GM23338 (cell line): Measurements from ENCODE around the gene GPC5. TPM values are rescaled to one million over a fixed set of nuclear protein-coding genes. Genes with fewer than 3 reads are reported as not detected.

Experiments used
- ATAC-seq: fragments of 200-7000 bp; cut with Tn5 transposase; 3 replicates; pipeline ENCODE4 v1.9.1; 2020
- DNase-seq: peaks from one replicate; pipeline ENCODE4 v3.0.0-alpha.2; 2015; ENCODE audit warnings: low spot score
- H2AFZ ChIP-seq: fragments of 200-600 bp; sonication (generic); 2 replicates; pipeline ENCODE4 v1.8.0; 2016; ENCODE audit warnings: antibody characterized with exemption, mild to moderate bottlenecking, moderate library complexity
- H3F3A ChIP-seq: fragments of 200-600 bp; sonication (generic); replicated peaks from 2 replicates; pipeline ENCODE4 v1.8.0; 2017; ENCODE audit warnings: antibody characterized with exemption, mixed run types, low read depth
- H3K27ac ChIP-seq: fragments of 200-600 bp; sonication (generic); 2 replicates; pipeline ENCODE4 v1.6.1; 2016; ENCODE audit warnings: low read depth
- H3K27me3 ChIP-seq: fragments of 200-600 bp; sonication (generic); 2 replicates; pipeline ENCODE4 v1.8.0; 2016; ENCODE audit warnings: mild to moderate bottlenecking, mixed run types, moderate library complexity; ENCODE audit not compliant: insufficient read depth
- H3K36me3 ChIP-seq: fragments of 200-600 bp; sonication (generic); 2 replicates; pipeline ENCODE4 v1.8.0; 2016; ENCODE audit warnings: mild to moderate bottlenecking; ENCODE audit not compliant: insufficient read depth
- H3K4me1 ChIP-seq: fragments of 200-600 bp; sonication (generic); 2 replicates; pipeline ENCODE4 v1.8.0; 2016; ENCODE audit warnings: mild to moderate bottlenecking, moderate library complexity; ENCODE audit not compliant: insufficient read depth
- H3K4me2 ChIP-seq: fragments of 200-600 bp; sonication (generic); 2 replicates; pipeline ENCODE4 v1.7.1; 2017; ENCODE audit warnings: mixed run types
- H3K4me3 ChIP-seq: fragments of 200-600 bp; sonication (generic); 2 replicates; pipeline ENCODE4 v1.6.1; 2016; ENCODE audit warnings: mixed run types
- H3K79me2 ChIP-seq: fragments of 200-600 bp; sonication (generic); replicated peaks from 2 replicates; pipeline ENCODE4 v1.8.0; 2017; ENCODE audit warnings: mild to moderate bottlenecking; ENCODE audit not compliant: insufficient read depth
- H3K9me2 ChIP-seq: fragments of 200-600 bp; sonication (generic); 2 replicates; pipeline ENCODE4 v1.8.0; 2017; ENCODE audit not compliant: insufficient read depth
- H4K20me1 ChIP-seq: fragments of 200-600 bp; sonication (generic); replicated peaks from 2 replicates; pipeline ENCODE4 v1.8.0; 2017; ENCODE audit warnings: mild to moderate bottlenecking; ENCODE audit not compliant: insufficient read depth
- H3K27ac Mint-ChIP-seq: 2 replicates; pipeline ENCODE4 v1.8.0; 2020; ENCODE audit warnings: inconsistent platforms, mild to moderate bottlenecking, moderate library complexity, mixed read lengths
- H3K27me3 Mint-ChIP-seq: 3 replicates; pipeline ENCODE4 v1.8.0; 2022; ENCODE audit warnings: low read depth, mild to moderate bottlenecking, moderate library complexity, mixed read lengths, inconsistent platforms; ENCODE audit not compliant: insufficient read depth, poor library complexity
- H3K36me3 Mint-ChIP-seq: 3 replicates; pipeline ENCODE4 v1.8.0; 2021; ENCODE audit warnings: low read depth, mild to moderate bottlenecking, inconsistent platforms, moderate library complexity, mixed read lengths
- H3K4me1 Mint-ChIP-seq: 3 replicates; pipeline ENCODE4 v1.8.0; 2020; ENCODE audit warnings: mild to moderate bottlenecking, inconsistent platforms, mixed read lengths
- H3K4me3 Mint-ChIP-seq: 3 replicates; pipeline ENCODE4 v1.8.0; 2021; ENCODE audit warnings: moderate library complexity, mild to moderate bottlenecking, inconsistent platforms, mixed read lengths
- H3K9me3 Mint-ChIP-seq: 3 replicates; pipeline ENCODE4 v1.8.0; 2020; ENCODE audit warnings: moderate library complexity, mild to moderate bottlenecking, inconsistent platforms, mixed read lengths
- CTCF ChIP-seq, 2 experiments: fragments of 200-600 bp in 1 of 2; sonication (generic) in 1 of 2; conservative IDR thresholded peaks; 2 replicates each; pipeline versions ENCODE4 v1.5.1 to v1.6.1; 2016 to 2017; ENCODE audit warnings: antibody characterized with exemption in 2 of 2, low read depth in 2 of 2, mild to moderate bottlenecking in 2 of 2, moderate library complexity in 1 of 2
- ETS1 ChIP-seq: IDR thresholded peaks from 2 replicates; pipeline ENCODE4 v1.6.1; 2016; ENCODE audit warnings: antibody characterized with exemption
- EZH2 ChIP-seq: fragments of 200-600 bp; sonication (generic); IDR thresholded peaks from one replicate; pipeline ENCODE4 v1.8.0; 2017; ENCODE audit warnings: antibody characterized with exemption, mild to moderate bottlenecking, low read depth; ENCODE audit not compliant: unreplicated experiment
- EZH2phosphoT487 ChIP-seq: fragments of 200-600 bp; sonication (generic); IDR thresholded peaks from one replicate; pipeline ENCODE4 v1.8.1; 2018; ENCODE audit warnings: antibody characterized with exemption; ENCODE audit not compliant: unreplicated experiment
- JUNB ChIP-seq: IDR thresholded peaks from one replicate; pipeline ENCODE4 v1.6.1; 2016; ENCODE audit warnings: antibody characterized with exemption; ENCODE audit not compliant: unreplicated experiment
- POLR2AphosphoS5 ChIP-seq: IDR thresholded peaks from 2 replicates; pipeline ENCODE4 v1.6.1; 2016; ENCODE audit warnings: antibody characterized with exemption, low read depth
- REST ChIP-seq: IDR thresholded peaks from one replicate; pipeline ENCODE4 v1.6.1; 2018; ENCODE audit warnings: antibody characterized with exemption; ENCODE audit not compliant: unreplicated experiment
- ZNF331 ChIP-seq: fragments of 250-450 bp; sonication (Bioruptor Pico); IDR thresholded peaks from 2 replicates; pipeline ENCODE4 v1.5.0; 2020; ENCODE audit warnings: low read depth, mild to moderate bottlenecking, moderate library complexity
- polyA plus RNA-seq: library from polyadenylated mRNA; unstranded; fragments of >200 nt; fragmentation: Nextera tagmentation; extraction: Ambion mirVana; gene quantifications from 2 replicates; pipeline ENCODE4 v1.2.1, GENCODE V29; 2016
- total RNA-seq: library from RNA; depleted of rRNA; stranded (reverse); fragments of >200 nt; shearing (Covaris generic); gene quantifications from 2 replicates; pipeline ENCODE4 v1.2.3, GENCODE V29; 2014

The GPC5 gene
- total and polyA plus RNA-seq, 2 experiments from 2014 or later: 0.95 to 1.1 TPM

- H3K9me2 ChIP-seq: 0 out of 2 replicates have a peak, but pooled peaks cover 3% of the 10 kb centered on the region
- no peak for ATAC-seq
Measured at GRCh38 chr13:92830821-92831220, 1432.4 kb downstream of the GPC5 start.

More at GRCh38 chr13:92830821-92831220, 1432.4 kb downstream of the GPC5 start:
- no peak for TF ChIP-seq REST
- no peak for TF ChIP-seq ETS1
- TF ChIP-seq EZH2phosphoT487: no peak
- TF ChIP-seq CTCF (conservative IDR thresholded peaks at IDR 0.05; ENCODE audit: low read depth in 2 of 2): no peak
- TF ChIP-seq ZNF331 (CRISPR knock-in tag): no peak
- TF ChIP-seq EZH2: no peak
- no peak for TF ChIP-seq POLR2AphosphoS5
- TF ChIP-seq JUNB: no peak
- Histone ChIP-seq H3K4me1 (no peaks in the 10 kb centered on the region), H4K20me1 (no peaks in the 10 kb centered on the region), H3K27ac (no peak overlapping the region), H3K36me3 (no peaks in the 10 kb centered on the region), H3K4me2 (no peak overlapping the region), H3K79me2 (no peaks in the 10 kb centered on the region), H2AFZ (no peak overlapping the region), H3F3A (no peaks in the 10 kb centered on the region), H3K27me3 (no peaks in the 10 kb centered on the region), H3K4me3 (no peak overlapping the region)
- Mint-ChIP-seq H3K4me3 (no peak overlapping the region), H3K4me1 (peaks cover 7% of the 10 kb centered on the region; the same call in 2 of the 3 replicates), H3K36me3 (no peaks in the 10 kb centered on the region), H3K9me3 (no peaks in the 10 kb centered on the region), H3K27me3 (no peaks in the 10 kb centered on the region), H3K27ac (no peak overlapping the region)
- no peak for DNase-seq
